GM18861 (cell line): Measurements from ENCODE around the gene ALKBH1.

ENCODE experiments used
- ATAC-seq: cut with Tn5 transposase; IDR thresholded peaks from one replicate; pipeline ENCODE4 v1.9.1; 2021; ENCODE audit not compliant: unreplicated experiment

The ALKBH1 gene

GRCh38 chr14:77625360-77625759 lies 82.5 kb downstream of the ALKBH1 start:
- no peak for ATAC-seq

GRCh38 chr14:77623201-77623600 lies 84.6 kb downstream of the ALKBH1 start:
- no peak for ATAC-seq
